Vagina (tissue), 2 donors: ENCODE results near the gene PCSK9. TPM values are rescaled to one million over a fixed set of nuclear protein-coding genes. Genes with fewer than 3 reads are reported as not detected.
A peak's percentile ranks its signal among the peaks of the same experiment; 100 is the strongest.
"Not testable (repeated sequence)": the region's sequence is repeated elsewhere in the genome, so short reads cannot be mapped to it uniquely, and the experiment has no call there.

Experiments used
- DNase-seq, 2 donors: peaks; one replicate each; pipeline ENCODE4 v3.0.0-alpha.2; 2017; ENCODE audit errors: extremely low spot score in 2 of 2
- H3K27ac ChIP-seq: fragments of 200-600 bp; sonication (generic); one replicate; pipeline ENCODE4 v1.5.1; 2019
- H3K27me3 ChIP-seq: fragments of 200-600 bp; sonication (generic); one replicate; pipeline ENCODE4 v1.5.1; 2019
- H3K36me3 ChIP-seq, 2 donors: fragments of 200-600 bp; sonication (generic); one replicate each; pipeline ENCODE4 v1.5.1; 2017 to 2019
- H3K4me1 ChIP-seq: fragments of 200-600 bp; sonication (generic); one replicate; pipeline ENCODE4 v1.5.1; 2019
- H3K4me3 ChIP-seq, 2 donors: fragments of 200-600 bp; sonication (generic); 1 replicate in 1 of 2; 2 replicates in 1 of 2; pipeline ENCODE4 v1.5.1; 2016 to 2019
- H3K9me3 ChIP-seq: fragments of 200-600 bp; sonication (generic); one replicate; pipeline ENCODE4 v1.5.1; 2019
- CTCF ChIP-seq, 3 experiments: fragments of 450-650 bp in 2 of 3; fragments of 200-600 bp in 1 of 3; sonication (generic) in 1 of 3; IDR thresholded peaks; one replicate each; pipeline ENCODE4 v1.5.1; 2017 to 2019; ENCODE audit warnings: antibody characterized with exemption in 3 of 3, mild to moderate bottlenecking in 2 of 3, moderate library complexity in 2 of 3
- POLR2A ChIP-seq, 2 donors: fragments of 450-650 bp; IDR thresholded peaks; one replicate each; pipeline ENCODE4 v1.6.1; 2017; ENCODE audit warnings: antibody characterized with exemption in 2 of 2, mild to moderate bottlenecking in 2 of 2, moderate library complexity in 2 of 2
- POLR2AphosphoS5 ChIP-seq, 2 donors: sonication (generic); formaldehyde crosslinking; IDR thresholded peaks; one replicate each; pipeline ENCODE4 v1.9.0; 2017; ENCODE audit warnings: antibody characterized with exemption in 2 of 2, mild to moderate bottlenecking in 2 of 2, low read depth in 1 of 2; ENCODE audit not compliant: insufficient read depth in 1 of 2
- intact Hi-C: fragments of 100-400 bp; cut with DNase I; formaldehyde crosslinking; loops from one replicate; pipeline ENCODE4 v1.15.1; 2023
- total RNA-seq: library from RNA; depleted of rRNA; stranded (reverse); fragments of >200 nt; gene quantifications from one replicate; pipeline ENCODE4 v1.2.3, GENCODE V29; 2016

Gene PCSK9
- total RNA-seq, 1 donor from 2014 or later, result 0.25 TPM

GRCh38 chr1:55015123-55015522, 24.2 kb upstream of the PCSK9 start:
- H3K27me3 ChIP-seq, result no peaks in the 10 kb centered on the region
- no peaks in the 10 kb centered on the region for H3K4me1 ChIP-seq
- no peak for DNase-seq
- TF ChIP-seq POLR2AphosphoS5 (IDR thresholded peaks at IDR 0.05; ENCODE audit: insufficient read depth in 1 of 2, low read depth in 1 of 2) (no peak), POLR2A (IDR thresholded peaks at IDR 0.05) (no peak), CTCF (IDR thresholded peaks at IDR 0.05) (no peak)
- H3K4me3 ChIP-seq, result no peak overlapping the region
- H3K36me3 ChIP-seq, result no peaks in the 10 kb centered on the region
- no peak overlapping the region for H3K27ac ChIP-seq
- intact Hi-C loops, result no loop called here
- no peaks in the 10 kb centered on the region for H3K9me3 ChIP-seq

- TF ChIP-seq POLR2AphosphoS5 (IDR thresholded peaks at IDR 0.05; ENCODE audit: insufficient read depth in 1 of 2, low read depth in 1 of 2), result no peak
- TF ChIP-seq POLR2A (IDR thresholded peaks at IDR 0.05), result no peak
- TF ChIP-seq CTCF (IDR thresholded peaks at IDR 0.05), result no peak
- Histone ChIP-seq H3K4me1 (no peaks in the 10 kb centered on the region), H3K4me3 (no peak overlapping the region), H3K27ac (no peak overlapping the region), H3K27me3 (no peaks in the 10 kb centered on the region), H3K36me3 (no peaks in the 10 kb centered on the region), H3K9me3 (no peaks in the 10 kb centered on the region)
- intact Hi-C loops, result no loop called here
- DNase-seq, result no peak
Measured at GRCh38 chr1:55015731-55016620, 23.4 kb upstream of the PCSK9 start.

GRCh38 chr1:55018395-55018794, 21.0 kb upstream of the PCSK9 start:
- Histone ChIP-seq H3K4me1 (no peaks in the 10 kb centered on the region), H3K9me3 (no peaks in the 10 kb centered on the region), H3K36me3 (no peaks in the 10 kb centered on the region), H3K4me3 (no peak overlapping the region), H3K27me3 (no peaks in the 10 kb centered on the region), H3K27ac (no peak overlapping the region)
- intact Hi-C loops, result no loop called here
- no peak for DNase-seq
- TF ChIP-seq POLR2AphosphoS5 (IDR thresholded peaks at IDR 0.05; ENCODE audit: insufficient read depth in 1 of 2, low read depth in 1 of 2) (no peak), POLR2A (IDR thresholded peaks at IDR 0.05) (no peak), CTCF (IDR thresholded peaks at IDR 0.05) (no peak)

- DNase-seq, result no peak
- Histone ChIP-seq H3K27ac (no peak overlapping the region), H3K4me3 (no peak overlapping the region), H3K4me1 (no peaks in the 10 kb centered on the region), H3K9me3 (no peaks in the 10 kb centered on the region), H3K27me3 (no peaks in the 10 kb centered on the region), H3K36me3 (no peaks in the 10 kb centered on the region)
- peak; percentile 37 to 71 (median 51) for TF ChIP-seq CTCF (IDR thresholded peaks at IDR 0.05)
- no peak for TF ChIP-seq POLR2AphosphoS5 (IDR thresholded peaks at IDR 0.05; ENCODE audit: insufficient read depth in 1 of 2, low read depth in 1 of 2)
- no peak for TF ChIP-seq POLR2A (IDR thresholded peaks at IDR 0.05)
- intact Hi-C loops, result no loop called here
Measured at GRCh38 chr1:55021942-55022546, 17.3 kb upstream of the PCSK9 start.

- intact Hi-C loops, DNase-seq, H3K4me1 ChIP-seq, H3K36me3 ChIP-seq, H3K9me3 ChIP-seq, H3K27me3 ChIP-seq, H3K27ac ChIP-seq, H3K4me3 ChIP-seq: not testable (repeated sequence)
Measured at GRCh38 chr1:55024163-55024562, 15.2 kb upstream of the PCSK9 start.

- H3K36me3 ChIP-seq, H3K4me3 ChIP-seq, intact Hi-C loops, H3K27me3 ChIP-seq, H3K27ac ChIP-seq, H3K9me3 ChIP-seq, DNase-seq, H3K4me1 ChIP-seq: not testable (repeated sequence)
Measured at GRCh38 chr1:55026682-55027081, 12.7 kb upstream of the PCSK9 start.

GRCh38 chr1:55031098-55031497, 8.2 kb upstream of the PCSK9 start:
- H3K27me3 ChIP-seq, H3K4me3 ChIP-seq, H3K36me3 ChIP-seq, H3K4me1 ChIP-seq, H3K27ac ChIP-seq, DNase-seq, intact Hi-C loops, H3K9me3 ChIP-seq: not testable (repeated sequence)
